OCI-LY7 (cell line): ENCODE data around the gene PCNX3. TPM values are rescaled to one million over a fixed set of nuclear protein-coding genes. Genes with fewer than 3 reads are reported as not detected.

ENCODE experiments used
- BruUV-seq: library from RNA; stranded (reverse); fragments of 400-500 nt; replicated peaks from 2 replicates; lab custom pipeline; 2021; lab: Mats Ljungman, UMichigan
- CTCF ChIA-PET: fragments of 300-600 bp; sonication (Branson Sonifier 250); formaldehyde crosslinking; loops from one replicate; lab custom pipeline; 2022; ENCODE audit warnings: antibody characterized with exemption; ENCODE audit not compliant: unreplicated experiment; lab: Charles Lee
- POLR2A ChIA-PET: fragments of 300-600 bp; sonication (Branson Sonifier 250); formaldehyde crosslinking; loops from one replicate; lab custom pipeline; 2022; ENCODE audit warnings: antibody characterized with exemption; lab: Charles Lee
- DNase-seq: peaks from one replicate; pipeline ENCODE4 v3.0.0-alpha.2; 2015; ENCODE audit warnings: low spot score
- H2AFZ ChIP-seq: fragments of 200-600 bp; sonication (generic), shearing (Covaris generic); 2 replicates; pipeline ENCODE4 v1.6.1; 2014; ENCODE audit warnings: mild to moderate bottlenecking, antibody characterized with exemption, low read length, moderate library complexity
- H3K27ac ChIP-seq: fragments of 200-600 bp; sonication (generic); 2 replicates; pipeline ENCODE4 v1.5.1; 2014; ENCODE audit warnings: mixed run types, low read depth, mild to moderate bottlenecking, moderate library complexity, low read length, inconsistent platforms; ENCODE audit not compliant: poor library complexity, severe bottlenecking
- H3K36me3 ChIP-seq: fragments of 200-600 bp; sonication (generic); 2 replicates; pipeline ENCODE4 v1.6.1; 2014; ENCODE audit warnings: mild to moderate bottlenecking, antibody characterized with exemption, low read length, moderate library complexity, mixed read lengths; ENCODE audit not compliant: insufficient read depth
- H3K4me1 ChIP-seq: fragments of 200-600 bp; sonication (generic); 2 replicates; pipeline ENCODE4 v1.5.1; 2014; ENCODE audit warnings: mild to moderate bottlenecking, low read length; ENCODE audit not compliant: insufficient read depth, poor library complexity, severe bottlenecking
- H3K4me2 ChIP-seq: fragments of 200-600 bp; sonication (generic); 2 replicates; pipeline ENCODE4 v1.6.1; 2014; ENCODE audit warnings: mild to moderate bottlenecking, low read length
- H3K4me3 ChIP-seq: fragments of 200-600 bp; sonication (generic); 2 replicates; pipeline ENCODE4 v1.5.1; 2014; ENCODE audit warnings: mild to moderate bottlenecking, low read depth, low read length; ENCODE audit not compliant: poor library complexity, severe bottlenecking
- H3K79me2 ChIP-seq: fragments of 200-600 bp; sonication (generic); 2 replicates; pipeline ENCODE4 v1.6.1; 2016; ENCODE audit warnings: low read depth, mild to moderate bottlenecking, low read length, moderate library complexity, mixed read lengths; ENCODE audit not compliant: insufficient read depth
- H3K9me2 ChIP-seq: fragments of 200-600 bp; sonication (generic); 2 replicates; pipeline ENCODE4 v1.6.1; 2016; ENCODE audit warnings: mild to moderate bottlenecking, low read length, mixed read lengths; ENCODE audit not compliant: insufficient read depth
- H3K9me3 ChIP-seq: fragments of 200-600 bp; sonication (generic); 2 replicates; pipeline ENCODE4 v1.6.1; 2014; ENCODE audit warnings: mild to moderate bottlenecking, mixed run types, low read length, mixed read lengths
- H4K20me1 ChIP-seq: fragments of 200-600 bp; sonication (generic); 2 replicates; pipeline ENCODE4 v1.6.1; 2014; ENCODE audit warnings: mild to moderate bottlenecking, antibody characterized with exemption, low read length, moderate library complexity, mixed read lengths; ENCODE audit not compliant: insufficient read depth
- CTCF ChIP-seq: fragments of 200-600 bp; sonication (generic); conservative IDR thresholded peaks from 2 replicates; pipeline ENCODE4 v1.5.1; 2014; ENCODE audit warnings: mild to moderate bottlenecking, antibody characterized with exemption, low read length, moderate library complexity, mixed read lengths
- EZH2phosphoT487 ChIP-seq: fragments of 200-600 bp; sonication (generic); IDR thresholded peaks from 2 replicates; pipeline ENCODE4 v1.6.1; 2018; ENCODE audit warnings: low read depth, borderline replicate concordance, mild to moderate bottlenecking, mixed run types, antibody characterized with exemption, low read length, moderate library complexity, mixed read lengths
- intact Hi-C: fragments of 100-400 bp; cut with micrococcal nuclease; formaldehyde crosslinking; loops from one replicate; pipeline ENCODE4 v1.10.0; 2022; ENCODE audit not compliant: unreplicated experiment
- total RNA-seq, 2 experiments: library from RNA; depleted of rRNA in 1 of 2; stranded (reverse); fragments of >200 nt in 1 of 2; shearing (Covaris generic) in 1 of 2; gene quantifications; 2 replicates each; pipeline ENCODE4 v1.2.3, GENCODE V29; 2014 to 2022

PCNX3 gene
- total RNA-seq, 2 experiments from 2014 or later = 36.2 to 66.7 TPM

- ChIA-PET POLR2A (no interaction called here), CTCF (interaction anchor here (0.6 kb wide), 1 partner anchor 31 kb away, joined by 4 read pairs; no protein-coding TSS in a partner anchor)
- no peak overlapping the region for H3K27ac ChIP-seq
- no peaks in the 10 kb centered on the region for H3K9me2 ChIP-seq
- TF ChIP-seq EZH2phosphoT487 (no peak), CTCF (no peak)
- no TSS peak for BruUV-seq
- H3K36me3 ChIP-seq = peaks cover 80% of the 10 kb centered on the region
- peaks cover 20% of the 10 kb centered on the region for H3K4me1 ChIP-seq
- no peak overlapping the region for H3K4me2 ChIP-seq
- no peaks in the 10 kb centered on the region for H3K9me3 ChIP-seq
- intact Hi-C loops = no loop called here
- no peak for DNase-seq
- H3K4me3 ChIP-seq = no peak overlapping the region
- H2AFZ ChIP-seq = no peak overlapping the region
- H4K20me1 ChIP-seq = no peaks in the 10 kb centered on the region
- peaks cover 28% of the 10 kb centered on the region for H3K79me2 ChIP-seq
Observed at GRCh38 chr11:65620666-65621065, 5.1 kb downstream of the PCNX3 start.

GRCh38 chr11:65621460-65621859 lies 5.9 kb downstream of the PCNX3 start:
- no peak overlapping the region for H2AFZ ChIP-seq
- no peaks in the 10 kb centered on the region for H3K9me3 ChIP-seq
- peaks cover 21% of the 10 kb centered on the region for H3K79me2 ChIP-seq
- TF ChIP-seq EZH2phosphoT487 (no peak), CTCF (no peak)
- no peak overlapping the region for H3K4me3 ChIP-seq
- no peak overlapping the region for H3K27ac ChIP-seq
- no peak for DNase-seq
- H3K36me3 ChIP-seq = peaks cover 88% of the 10 kb centered on the region
- CTCF ChIA-PET = no interaction called here
- H3K4me2 ChIP-seq = no peak overlapping the region
- H4K20me1 ChIP-seq = no peaks in the 10 kb centered on the region
- intact Hi-C loops = no loop called here
- POLR2A ChIA-PET = no interaction called here
- BruUV-seq = no TSS peak
- no peaks in the 10 kb centered on the region for H3K9me2 ChIP-seq
- H3K4me1 ChIP-seq = peaks cover 20% of the 10 kb centered on the region

DNA sequence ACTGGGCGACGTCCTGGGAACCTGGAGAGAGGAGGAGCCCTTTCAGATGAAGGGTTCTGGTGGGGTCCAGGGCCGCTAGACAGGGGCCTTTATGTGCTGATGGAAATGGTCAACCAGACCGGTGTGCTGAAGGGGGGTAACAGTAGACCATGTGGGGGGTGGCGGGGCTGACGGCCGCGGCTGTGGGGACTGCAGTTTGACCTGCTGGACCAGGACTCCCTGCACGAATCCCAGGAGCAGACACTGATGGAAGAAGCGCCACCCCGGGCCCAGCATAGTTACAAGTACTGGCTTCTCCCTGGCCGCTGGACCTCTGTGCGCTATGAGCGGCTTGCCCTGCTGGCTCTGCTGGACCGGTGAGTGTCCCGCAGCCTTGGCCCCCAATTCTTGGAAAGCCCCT lies 6.4 kb downstream of the PCNX3 start:
- CTCF ChIA-PET = no interaction called here
- BruUV-seq = no TSS peak

More for the DNA sequence above, 6.4 kb downstream of the PCNX3 start:
- POLR2A ChIA-PET = no interaction called here
- H3K27ac ChIP-seq = no peak overlapping the region
- H4K20me1 ChIP-seq = no peaks in the 10 kb centered on the region
- no peak overlapping the region for H3K4me3 ChIP-seq
- H3K36me3 ChIP-seq = peaks cover 93% of the 10 kb centered on the region
- no peaks in the 10 kb centered on the region for H3K9me3 ChIP-seq
- peaks cover 15% of the 10 kb centered on the region for H3K4me1 ChIP-seq
- H2AFZ ChIP-seq = no peak overlapping the region
- no peaks in the 10 kb centered on the region for H3K9me2 ChIP-seq
- TF ChIP-seq CTCF (no peak), EZH2phosphoT487 (no peak)
- peaks cover 15% of the 10 kb centered on the region for H3K79me2 ChIP-seq
- intact Hi-C loops = no loop called here
- no peak for DNase-seq
- H3K4me2 ChIP-seq = no peak overlapping the region
